H1 (cell line): Measurements from ENCODE around the gene RPS6KA5. TPM values are rescaled to one million over a fixed set of nuclear protein-coding genes. Genes with fewer than 3 reads are reported as not detected.

Experiments
- CTCF ChIA-PET: fragments of 300-600 bp; sonication (Branson Sonifier 250); formaldehyde crosslinking; loops from one replicate; lab custom pipeline; 2021; ENCODE audit not compliant: partially characterized antibody; lab: Charles Lee
- POLR2A ChIA-PET: fragments of 300-600 bp; sonication (Branson Sonifier 250); formaldehyde crosslinking; loops from one replicate; lab custom pipeline; 2021; ENCODE audit warnings: inconsistent platforms; ENCODE audit not compliant: partially characterized antibody; lab: Charles Lee
- DNase-seq, 2 experiments: peaks; one replicate each; pipeline versions ENCODE4 v3.0.0 to v3.0.0-alpha.2; 2010 to 2022; ENCODE audit warnings: low spot score in 2 of 2, low read depth in 1 of 2, mixed read lengths in 1 of 2
- FAIRE-seq: peaks from 2 replicates; lab custom pipeline; 2011; peaks lifted over from hg19 to GRCh38; lab: Jason Lieb, UNC
- H2AFZ ChIP-seq: 2 replicates; pipeline ENCODE4 v1.8.1; 2012; ENCODE audit warnings: low read length, inconsistent platforms
- H2AK5ac ChIP-seq: 2 replicates; pipeline ENCODE4 v1.6.1; 2013; ENCODE audit warnings: low read depth, low read length
- H2BK120ac ChIP-seq: replicated peaks from 2 replicates; pipeline ENCODE3; 2013; ENCODE audit warnings: low read depth, low read length, inconsistent platforms
- H2BK12ac ChIP-seq: 2 replicates; pipeline ENCODE4 v1.6.1; 2013; ENCODE audit warnings: low read depth, low read length
- H2BK15ac ChIP-seq: 2 replicates; pipeline ENCODE4 v1.6.1; 2013; ENCODE audit warnings: low read length
- H2BK20ac ChIP-seq: 2 replicates; pipeline ENCODE4 v1.6.1; 2013; ENCODE audit warnings: low read length
- H2BK5ac ChIP-seq: 2 replicates; pipeline ENCODE4 v1.6.1; 2013; ENCODE audit warnings: low read depth, low read length
- H3K14ac ChIP-seq: 2 replicates; pipeline ENCODE4 v1.6.1; 2013; ENCODE audit warnings: inconsistent platforms; ENCODE audit not compliant: insufficient read length
- H3K18ac ChIP-seq: 2 replicates; pipeline ENCODE4 v1.6.1; 2013; ENCODE audit warnings: low read length; ENCODE audit errors: extremely low read depth
- H3K23ac ChIP-seq: 2 replicates; pipeline ENCODE4 v1.6.1; 2013; ENCODE audit warnings: inconsistent platforms; ENCODE audit not compliant: insufficient read length
- H3K23me2 ChIP-seq: 2 replicates; pipeline ENCODE4 v1.6.1; 2013; ENCODE audit warnings: low read depth, low read length
- H3K27ac ChIP-seq: 2 replicates; pipeline ENCODE4 v1.6.1; 2011; ENCODE audit warnings: low read depth, low read length, inconsistent platforms
- H3K27me3 ChIP-seq, 4 experiments: replicated peaks in 1 of 4; 1 replicate in 1 of 4; 2 replicates in 3 of 4; pipeline versions ENCODE4 v1.6.1 to v1.8.1; 2011 to 2013; ENCODE audit warnings: low read length in 3 of 4, mild to moderate bottlenecking in 3 of 4, inconsistent platforms in 2 of 4, mixed read lengths in 2 of 4, moderate library complexity in 1 of 4; ENCODE audit not compliant: control insufficient read depth in 3 of 4, insufficient read depth in 3 of 4; ENCODE audit errors: extremely low read depth in 1 of 4
- H3K36me3 ChIP-seq, 4 experiments: 2 replicates each; pipeline versions ENCODE4 v1.6.1 to v1.8.1; 2011 to 2013; ENCODE audit warnings: mild to moderate bottlenecking in 4 of 4, low read length in 3 of 4, moderate library complexity in 2 of 4, control low read depth in 1 of 4, inconsistent platforms in 1 of 4; ENCODE audit not compliant: insufficient read depth in 4 of 4, control insufficient read depth in 2 of 4
- H3K4ac ChIP-seq: replicated peaks from 2 replicates; pipeline ENCODE3; 2013; ENCODE audit warnings: low read length, low read depth, mixed read lengths, inconsistent platforms; ENCODE audit not compliant: insufficient read length
- H3K4me1 ChIP-seq, 4 experiments: replicated peaks in 1 of 4; 1 replicate in 1 of 4; 2 replicates in 3 of 4; pipeline versions ENCODE4 v1.6.1 to v1.8.1; 2011 to 2013; ENCODE audit warnings: low read length in 3 of 4, inconsistent platforms in 2 of 4, mixed read lengths in 1 of 4; ENCODE audit not compliant: insufficient read depth in 4 of 4, control insufficient read depth in 3 of 4
- H3K4me2 ChIP-seq, 2 experiments: 2 replicates each; pipeline versions ENCODE4 v1.6.1 to v1.8.1; 2011 to 2013; ENCODE audit warnings: low read depth in 2 of 2, low read length in 2 of 2, control low read depth in 1 of 2, inconsistent platforms in 1 of 2, mild to moderate bottlenecking in 1 of 2; ENCODE audit not compliant: insufficient read depth in 1 of 2
- H3K4me3 ChIP-seq, 4 experiments: fragments of 200-600, 300-600 bp in 1 of 4; sonication (generic), shearing (Covaris generic), sonication (Bioruptor Twin) in 1 of 4; 2 replicates each; pipeline versions ENCODE4 v1.5.1 to v1.8.1; 2011 to 2016; ENCODE audit warnings: low read length in 4 of 4, low read depth in 3 of 4, control low read depth in 2 of 4, inconsistent platforms in 2 of 4, mild to moderate bottlenecking in 2 of 4, mixed read lengths in 1 of 4, moderate library complexity in 1 of 4; ENCODE audit not compliant: insufficient read depth in 2 of 4; ENCODE audit errors: extremely low read depth in 1 of 4
- H3K56ac ChIP-seq: replicated peaks from 2 replicates; pipeline ENCODE3; 2013; ENCODE audit warnings: low read depth, mild to moderate bottlenecking, mixed read lengths, low read length, inconsistent platforms; ENCODE audit not compliant: insufficient read length
- H3K79me1 ChIP-seq: 2 replicates; pipeline ENCODE4 v1.6.1; 2013; ENCODE audit warnings: low read depth, low read length, control low read depth
- H3K79me2 ChIP-seq, 2 experiments: 2 replicates each; pipeline versions ENCODE4 v1.6.1 to v1.8.1; 2012 to 2013; ENCODE audit warnings: low read length in 2 of 2, mild to moderate bottlenecking in 2 of 2, inconsistent platforms in 1 of 2; ENCODE audit not compliant: insufficient read depth in 2 of 2, control insufficient read depth in 1 of 2
- H3K9ac ChIP-seq, 4 experiments: replicated peaks in 1 of 4; 1 replicate in 1 of 4; 2 replicates in 3 of 4; pipeline versions ENCODE4 v1.6.1 to v1.8.1; 2011 to 2013; ENCODE audit warnings: low read depth in 3 of 4, low read length in 3 of 4, control low read depth in 2 of 4, mild to moderate bottlenecking in 2 of 4, moderate library complexity in 2 of 4, inconsistent platforms in 1 of 4; ENCODE audit errors: extremely low read depth in 1 of 4
- H3K9me3 ChIP-seq, 2 experiments: 2 replicates each; pipeline versions ENCODE4 v1.6.1 to v1.8.1; 2012 to 2013; ENCODE audit warnings: mild to moderate bottlenecking in 2 of 2, moderate library complexity in 2 of 2, control low read depth in 1 of 2, inconsistent platforms in 1 of 2, low read depth in 1 of 2, low read length in 1 of 2, mixed read lengths in 1 of 2; ENCODE audit not compliant: insufficient read depth in 2 of 2
- H4K20me1 ChIP-seq, 2 experiments: replicated peaks in 1 of 2; 2 replicates each; pipeline versions ENCODE3 to v1.8.1; 2011 to 2013; ENCODE audit warnings: inconsistent platforms in 2 of 2, low read length in 2 of 2, mild to moderate bottlenecking in 1 of 2; ENCODE audit not compliant: insufficient read depth in 2 of 2, control insufficient read depth in 1 of 2
- H4K5ac ChIP-seq: 2 replicates; pipeline ENCODE4 v1.6.1; 2013; ENCODE audit warnings: low read length, low read depth, mixed read lengths, inconsistent platforms; ENCODE audit not compliant: insufficient read length
- H4K8ac ChIP-seq: 2 replicates; pipeline ENCODE4 v1.8.0; 2013; ENCODE audit warnings: mild to moderate bottlenecking, moderate library complexity, low read length, inconsistent platforms; ENCODE audit not compliant: insufficient read depth; ENCODE audit errors: extremely low read depth
- H4K91ac ChIP-seq: replicated peaks from 2 replicates; pipeline ENCODE3; 2013; ENCODE audit warnings: low read length, mixed read lengths, inconsistent platforms; ENCODE audit not compliant: insufficient read length
- CBX8 ChIP-seq: fragments of 300-800, 300-1000 bp; sonication (generic); IDR thresholded peaks from 2 replicates; pipeline ENCODE4 v1.7.1; 2016; ENCODE audit warnings: low read depth, low read length, borderline replicate concordance
- RBBP5 ChIP-seq: IDR thresholded peaks from 2 replicates; pipeline ENCODE4 v1.7.1; 2012; ENCODE audit warnings: low read depth, mild to moderate bottlenecking, inconsistent platforms, low read length, moderate library complexity, borderline replicate concordance
- SP4 ChIP-seq: IDR thresholded peaks from 2 replicates; pipeline ENCODE4 v1.6.1; 2012; ENCODE audit warnings: low read length, inconsistent platforms
- WGBS, 2 experiments: shearing (Covaris generic) in 1 of 2; methylation state at CpG; one replicate each; pipeline versions ENCODE4 v1.1.6 to v1.1.7; 2013 to 2015; ENCODE audit warnings: low lambda C conversion rate in 2 of 2, mixed read lengths in 2 of 2, inconsistent platforms in 1 of 2, low coverage in 1 of 2, missing lambda C conversion rate in 1 of 2; ENCODE audit not compliant: insufficient replicate concordance in 2 of 2, insufficient coverage in 1 of 2, insufficient read length in 1 of 2; ENCODE audit errors: extremely low coverage in 1 of 2, missing lambda C conversion rate in 1 of 2; 5-methylcytosine and 5-hydroxymethylcytosine counted together
- polyA plus RNA-seq, 7 experiments: library from polyadenylated mRNA; depleted of rRNA in 3 of 7; stranded (reverse) in 5 of 7; unstranded in 2 of 7; fragments of >200 nt in 5 of 7; fragments of 200-250 nt in 2 of 7; gene quantifications; 1 replicate in 5 of 7; 2 replicates in 1 of 7; 4 replicates in 1 of 7; pipeline versions ENCODE4 v1.2.1 to v1.2.3, GENCODE V29; 2011 to 2013; ENCODE audit warnings: missing spikeins in 2 of 7, mixed read lengths in 2 of 7
- total RNA-seq: library from RNA; stranded (reverse); fragmentation: NEBNext Ultra II Directional; extraction: Animal tissue kit (Norgen Biotek cat#: 25700); gene quantifications from 2 replicates; pipeline ENCODE4 v1.2.1, GENCODE V29; 2021

Gene RPS6KA5
- total and polyA plus RNA-seq, 2 of the 8 experiments (the other 6 are each of a cell fraction or from before 2014, with no cell fraction given), result 0.85 to 3.1 TPM

DNA sequence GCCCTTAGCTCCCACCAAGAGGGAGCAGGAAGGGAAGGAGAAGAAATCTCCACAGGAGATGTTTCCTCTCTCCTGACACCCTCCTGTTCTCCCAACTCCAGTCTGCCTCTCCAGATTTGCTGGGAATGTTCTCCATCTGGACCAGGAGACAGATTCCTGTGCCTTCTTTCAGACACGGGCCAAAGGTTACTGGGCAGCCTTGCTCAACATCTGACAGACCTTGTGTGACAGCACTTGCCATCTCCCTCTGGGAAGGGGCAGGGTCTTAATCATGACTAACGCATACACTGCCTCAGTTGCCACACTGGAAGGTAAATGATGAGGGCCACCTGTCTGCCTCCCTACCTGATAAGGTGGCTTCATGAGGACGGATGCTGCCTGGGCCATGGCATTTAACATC lies 241.7 kb downstream of the RPS6KA5 start:
- H2BK12ac ChIP-seq, result no peak overlapping the region
- H3K79me2 ChIP-seq, result no peaks in the 10 kb centered on the region
- H2BK120ac ChIP-seq, result no peak overlapping the region
- CTCF ChIA-PET, result interaction anchor here (2.2 to 3.3 kb wide), 3 partner anchors 9 to 59 kb away, joined by 4 to 12 read pairs (median 11); no protein-coding TSS in a partner anchor
- H3K27ac ChIP-seq, result no peak overlapping the region
- H4K5ac ChIP-seq, result no peak overlapping the region
- no peak overlapping the region for H3K4me3 ChIP-seq
- H3K4me2 ChIP-seq, result no peak overlapping the region
- no peaks in the 10 kb centered on the region for H4K20me1 ChIP-seq
- H3K4ac ChIP-seq, result no peak overlapping the region
- WGBS, 2 experiments, result 76% methylated on average over 3 of the region's 3 CpGs; no CpG with 5 or more reads in 1 of the 2 experiments
- H3K23ac ChIP-seq, result no peak overlapping the region
- H2AFZ ChIP-seq, result no peak overlapping the region
- H3K14ac ChIP-seq, result no peak overlapping the region
- no peak overlapping the region for H2BK15ac ChIP-seq
- H4K8ac ChIP-seq, result no peak overlapping the region
- DNase-seq (no peak), FAIRE-seq (no peak)
- H3K27me3 ChIP-seq, result peaks cover 0 to 5% (median 5%) of the 10 kb centered on the region in 4 experiments; a peak in 4 of 7 replicates
- no peak overlapping the region for H3K9ac ChIP-seq
- peaks cover 3% of the 10 kb centered on the region; the same call in 1 of the 2 replicates for H3K79me1 ChIP-seq
- H3K56ac ChIP-seq, result no peak overlapping the region
- TF ChIP-seq CBX8 (no peak), RBBP5 (no peak), SP4 (no peak)
- H2BK5ac ChIP-seq, result no peak overlapping the region
- peaks cover 8% of the 10 kb centered on the region; the same call in 1 of the 2 replicates for H3K23me2 ChIP-seq
- H4K91ac ChIP-seq, result no peak overlapping the region
- H3K18ac ChIP-seq, result no peak overlapping the region
- no peak overlapping the region for H2AK5ac ChIP-seq
- no peaks in the 10 kb centered on the region for H3K36me3 ChIP-seq
- peaks cover 0 to 5% of the 10 kb centered on the region in 2 experiments; a peak in 1 of 4 replicates for H3K9me3 ChIP-seq
- H3K4me1 ChIP-seq, result peaks cover 0 to 10% (median 5%) of the 10 kb centered on the region in 4 experiments; a peak in 6 of 7 replicates
- POLR2A ChIA-PET, result interaction anchor here (1.0 kb wide), 1 partner anchor 11 kb away, joined by 3 read pairs; no protein-coding TSS in a partner anchor
- H2BK20ac ChIP-seq, result no peak overlapping the region
